ENCODE data around the gene KRT8. TPM values are rescaled to one million over a fixed set of nuclear protein-coding genes. Genes with fewer than 3 reads are reported as not detected.

The KRT8 gene
- polyA plus RNA-seq, 1 donor from 2014 or later = 0.46 TPM

DNA sequence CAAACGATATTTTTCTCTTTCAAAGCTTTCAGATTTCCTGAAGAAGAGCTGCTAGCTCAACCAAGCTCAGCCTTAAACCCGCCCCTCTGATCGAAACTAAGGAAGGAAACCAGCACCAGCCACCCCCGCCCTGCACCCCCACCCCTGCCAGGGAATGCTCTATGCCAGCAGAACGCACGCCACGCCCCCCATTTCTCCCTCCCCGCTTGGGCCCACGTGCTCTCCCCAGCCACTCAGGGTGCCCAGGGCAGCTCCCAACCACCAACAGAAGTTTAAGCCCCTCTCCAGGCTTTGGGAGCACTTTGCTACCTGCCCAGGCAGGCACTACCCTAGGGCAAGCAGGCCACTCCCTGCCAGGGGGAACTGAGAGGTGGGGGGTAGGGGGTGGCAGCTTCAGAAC is 37.2 kb downstream of the KRT8 start:
- H3K9ac ChIP-seq (ENCODE audit: low read length) = no peak overlapping the region
- no peaks in the 10 kb centered on the region for H3K36me3 ChIP-seq (ENCODE audit: insufficient read depth, low read length)
- H3K79me2 ChIP-seq (replicated peaks; ENCODE audit: insufficient read depth, low read length) = no peaks in the 10 kb centered on the region
- H3K9me3 ChIP-seq (ENCODE audit: low read length) = no peaks in the 10 kb centered on the region
- no peaks in the 10 kb centered on the region for H3K9me2 ChIP-seq (ENCODE audit: insufficient read depth, low read length)
- no peaks in the 10 kb centered on the region for H4K20me1 ChIP-seq (ENCODE audit: insufficient read depth)
- H3K27ac ChIP-seq (ENCODE audit: low read length) = no peak overlapping the region
- no peak overlapping the region for H3K4me2 ChIP-seq (ENCODE audit: low read length)
- H3K27me3 ChIP-seq (ENCODE audit: insufficient read depth, low read depth, low read length) = no peaks in the 10 kb centered on the region
- H3K4me3 ChIP-seq (ENCODE audit: low read length) = no peak overlapping the region
- no peak overlapping the region for H2AFZ ChIP-seq (ENCODE audit: low read depth, low read length)
- TF ChIP-seq, protein P1, sequence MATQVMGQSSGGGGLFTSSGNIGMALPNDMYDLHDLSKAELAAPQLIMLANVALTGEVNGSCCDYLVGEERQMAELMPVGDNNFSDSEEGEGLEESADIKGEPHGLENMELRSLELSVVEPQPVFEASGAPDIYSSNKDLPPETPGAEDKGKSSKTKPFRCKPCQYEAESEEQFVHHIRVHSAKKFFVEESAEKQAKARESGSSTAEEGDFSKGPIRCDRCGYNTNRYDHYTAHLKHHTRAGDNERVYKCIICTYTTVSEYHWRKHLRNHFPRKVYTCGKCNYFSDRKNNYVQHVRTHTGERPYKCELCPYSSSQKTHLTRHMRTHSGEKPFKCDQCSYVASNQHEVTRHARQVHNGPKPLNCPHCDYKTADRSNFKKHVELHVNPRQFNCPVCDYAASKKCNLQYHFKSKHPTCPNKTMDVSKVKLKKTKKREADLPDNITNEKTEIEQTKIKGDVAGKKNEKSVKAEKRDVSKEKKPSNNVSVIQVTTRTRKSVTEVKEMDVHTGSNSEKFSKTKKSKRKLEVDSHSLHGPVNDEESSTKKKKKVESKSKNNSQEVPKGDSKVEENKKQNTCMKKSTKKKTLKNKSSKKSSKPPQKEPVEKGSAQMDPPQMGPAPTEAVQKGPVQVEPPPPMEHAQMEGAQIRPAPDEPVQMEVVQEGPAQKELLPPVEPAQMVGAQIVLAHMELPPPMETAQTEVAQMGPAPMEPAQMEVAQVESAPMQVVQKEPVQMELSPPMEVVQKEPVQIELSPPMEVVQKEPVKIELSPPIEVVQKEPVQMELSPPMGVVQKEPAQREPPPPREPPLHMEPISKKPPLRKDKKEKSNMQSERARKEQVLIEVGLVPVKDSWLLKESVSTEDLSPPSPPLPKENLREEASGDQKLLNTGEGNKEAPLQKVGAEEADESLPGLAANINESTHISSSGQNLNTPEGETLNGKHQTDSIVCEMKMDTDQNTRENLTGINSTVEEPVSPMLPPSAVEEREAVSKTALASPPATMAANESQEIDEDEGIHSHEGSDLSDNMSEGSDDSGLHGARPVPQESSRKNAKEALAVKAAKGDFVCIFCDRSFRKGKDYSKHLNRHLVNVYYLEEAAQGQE (IDR thresholded peaks at IDR 0.05; ENCODE audit: borderline replicate concordance) = no peak
- TF ChIP-seq TAF1 (IDR thresholded peaks at IDR 0.05; ENCODE audit: low read depth) (no peak), RAD21 (conservative IDR thresholded peaks at IDR 0.05) (no peak), EZH2 (IDR thresholded peaks at IDR 0.05; ENCODE audit: borderline replicate concordance, insufficient read depth, low read length, poor library complexity, severe bottlenecking) (no peak), POLR2AphosphoS5 (IDR thresholded peaks at IDR 0.05) (no peak), SMC3 (conservative IDR thresholded peaks at IDR 0.05; ENCODE audit: poor library complexity) (no peak), EP300 (conservative IDR thresholded peaks at IDR 0.05; ENCODE audit: poor library complexity, severe bottlenecking) (no peak), MXI1 (conservative IDR thresholded peaks at IDR 0.05; ENCODE audit: poor library complexity, severe bottlenecking) (no peak)
- TF ChIP-seq, protein P2, sequence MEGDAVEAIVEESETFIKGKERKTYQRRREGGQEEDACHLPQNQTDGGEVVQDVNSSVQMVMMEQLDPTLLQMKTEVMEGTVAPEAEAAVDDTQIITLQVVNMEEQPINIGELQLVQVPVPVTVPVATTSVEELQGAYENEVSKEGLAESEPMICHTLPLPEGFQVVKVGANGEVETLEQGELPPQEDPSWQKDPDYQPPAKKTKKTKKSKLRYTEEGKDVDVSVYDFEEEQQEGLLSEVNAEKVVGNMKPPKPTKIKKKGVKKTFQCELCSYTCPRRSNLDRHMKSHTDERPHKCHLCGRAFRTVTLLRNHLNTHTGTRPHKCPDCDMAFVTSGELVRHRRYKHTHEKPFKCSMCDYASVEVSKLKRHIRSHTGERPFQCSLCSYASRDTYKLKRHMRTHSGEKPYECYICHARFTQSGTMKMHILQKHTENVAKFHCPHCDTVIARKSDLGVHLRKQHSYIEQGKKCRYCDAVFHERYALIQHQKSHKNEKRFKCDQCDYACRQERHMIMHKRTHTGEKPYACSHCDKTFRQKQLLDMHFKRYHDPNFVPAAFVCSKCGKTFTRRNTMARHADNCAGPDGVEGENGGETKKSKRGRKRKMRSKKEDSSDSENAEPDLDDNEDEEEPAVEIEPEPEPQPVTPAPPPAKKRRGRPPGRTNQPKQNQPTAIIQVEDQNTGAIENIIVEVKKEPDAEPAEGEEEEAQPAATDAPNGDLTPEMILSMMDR (IDR thresholded peaks at IDR 0.05; ENCODE audit: poor library complexity, severe bottlenecking) = no peak
- no peaks in the 10 kb centered on the region for H3F3A ChIP-seq (ENCODE audit: insufficient read depth, low read length, poor library complexity, severe bottlenecking)

DNA sequence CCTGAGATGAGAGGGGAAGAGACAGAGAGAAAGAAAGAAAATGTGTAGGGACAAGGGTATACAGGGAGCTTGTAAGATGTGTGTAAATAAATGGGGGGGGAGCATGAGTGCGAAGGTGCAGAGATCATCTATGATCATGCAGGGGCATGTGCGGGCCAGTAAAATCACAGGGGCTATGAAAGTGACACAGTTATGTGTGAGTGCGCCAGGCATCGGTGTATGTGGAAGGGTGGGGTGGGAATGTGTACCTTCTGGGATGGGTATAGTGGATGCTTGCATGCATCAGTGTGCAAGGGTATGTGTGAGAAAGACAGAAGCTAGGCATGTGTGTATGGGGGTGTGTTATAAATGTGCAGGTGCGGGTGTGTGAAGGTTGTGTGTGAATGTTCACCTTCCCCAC is 37.7 kb downstream of the KRT8 start:
- TF ChIP-seq EZH2 (IDR thresholded peaks at IDR 0.05; ENCODE audit: borderline replicate concordance, insufficient read depth, low read length, poor library complexity, severe bottlenecking) (no peak), MXI1 (conservative IDR thresholded peaks at IDR 0.05; ENCODE audit: poor library complexity, severe bottlenecking) (no peak), TAF1 (IDR thresholded peaks at IDR 0.05; ENCODE audit: low read depth) (no peak), RAD21 (conservative IDR thresholded peaks at IDR 0.05) (no peak), POLR2AphosphoS5 (IDR thresholded peaks at IDR 0.05) (no peak), EP300 (conservative IDR thresholded peaks at IDR 0.05; ENCODE audit: poor library complexity, severe bottlenecking) (no peak), SMC3 (conservative IDR thresholded peaks at IDR 0.05; ENCODE audit: poor library complexity) (no peak)
- TF ChIP-seq, protein P2 (IDR thresholded peaks at IDR 0.05; ENCODE audit: poor library complexity, severe bottlenecking) = no peak
- TF ChIP-seq, protein P1 (IDR thresholded peaks at IDR 0.05; ENCODE audit: borderline replicate concordance) = no peak

More for the DNA sequence above, 37.7 kb downstream of the KRT8 start:
- Histone ChIP-seq H3K9me3 (ENCODE audit: low read length) (no peaks in the 10 kb centered on the region), H3K27me3 (ENCODE audit: insufficient read depth, low read depth, low read length) (no peaks in the 10 kb centered on the region), H3K4me3 (ENCODE audit: low read length) (no peak overlapping the region), H3K9me2 (ENCODE audit: insufficient read depth, low read length) (no peaks in the 10 kb centered on the region), H4K20me1 (ENCODE audit: insufficient read depth) (no peaks in the 10 kb centered on the region), H3K27ac (ENCODE audit: low read length) (no peak overlapping the region), H3F3A (ENCODE audit: insufficient read depth, low read length, poor library complexity, severe bottlenecking) (no peaks in the 10 kb centered on the region), H3K9ac (ENCODE audit: low read length) (no peak overlapping the region), H3K79me2 (replicated peaks; ENCODE audit: insufficient read depth, low read length) (no peaks in the 10 kb centered on the region), H2AFZ (ENCODE audit: low read depth, low read length) (no peak overlapping the region), H3K4me2 (ENCODE audit: low read length) (no peak overlapping the region), H3K36me3 (ENCODE audit: insufficient read depth, low read length) (no peaks in the 10 kb centered on the region)
